GM12865 (cell line): Measurements from ENCODE around the gene CLEC5A.

Source experiments
- DNase-seq: peaks from one replicate; pipeline ENCODE4 v3.0.0; 2010; ENCODE audit warnings: low read depth
- H3K4me3 ChIP-seq: 2 replicates; pipeline ENCODE4 v1.5.1; 2011; ENCODE audit warnings: mild to moderate bottlenecking, low read depth, low read length, control low read depth
- TF ChIP-seq, protein P1 (sequence below): IDR thresholded peaks from 2 replicates; pipeline ENCODE4 v1.5.1; 2011; ENCODE audit warnings: low read length, control low read depth, low read depth, inconsistent platforms; ENCODE audit not compliant: insufficient read depth; ENCODE audit errors: missing control alignments

Gene CLEC5A

DNA sequence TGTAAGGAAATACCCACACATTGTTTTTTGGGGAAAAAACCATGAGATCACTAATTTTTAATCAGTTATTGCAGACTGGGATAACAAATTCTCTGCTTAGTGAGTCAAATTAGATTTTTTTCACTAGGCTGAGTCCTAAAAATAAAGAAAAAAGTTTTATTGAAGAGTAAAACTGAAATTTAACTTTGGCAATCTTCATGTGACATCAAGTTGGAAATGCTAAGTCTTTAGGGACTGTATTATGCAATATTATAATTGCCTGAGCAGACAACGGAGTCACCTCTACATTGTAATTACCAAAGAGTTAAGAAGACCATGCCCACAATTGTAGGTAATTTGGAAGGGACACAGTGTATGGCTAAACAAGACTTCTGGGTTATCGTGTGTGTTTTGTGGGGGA, 2.2 kb upstream of the CLEC5A start:
- no peak for DNase-seq
- TF ChIP-seq, protein P1, sequence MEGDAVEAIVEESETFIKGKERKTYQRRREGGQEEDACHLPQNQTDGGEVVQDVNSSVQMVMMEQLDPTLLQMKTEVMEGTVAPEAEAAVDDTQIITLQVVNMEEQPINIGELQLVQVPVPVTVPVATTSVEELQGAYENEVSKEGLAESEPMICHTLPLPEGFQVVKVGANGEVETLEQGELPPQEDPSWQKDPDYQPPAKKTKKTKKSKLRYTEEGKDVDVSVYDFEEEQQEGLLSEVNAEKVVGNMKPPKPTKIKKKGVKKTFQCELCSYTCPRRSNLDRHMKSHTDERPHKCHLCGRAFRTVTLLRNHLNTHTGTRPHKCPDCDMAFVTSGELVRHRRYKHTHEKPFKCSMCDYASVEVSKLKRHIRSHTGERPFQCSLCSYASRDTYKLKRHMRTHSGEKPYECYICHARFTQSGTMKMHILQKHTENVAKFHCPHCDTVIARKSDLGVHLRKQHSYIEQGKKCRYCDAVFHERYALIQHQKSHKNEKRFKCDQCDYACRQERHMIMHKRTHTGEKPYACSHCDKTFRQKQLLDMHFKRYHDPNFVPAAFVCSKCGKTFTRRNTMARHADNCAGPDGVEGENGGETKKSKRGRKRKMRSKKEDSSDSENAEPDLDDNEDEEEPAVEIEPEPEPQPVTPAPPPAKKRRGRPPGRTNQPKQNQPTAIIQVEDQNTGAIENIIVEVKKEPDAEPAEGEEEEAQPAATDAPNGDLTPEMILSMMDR = no peak
- H3K4me3 ChIP-seq = no peak overlapping the region

DNA sequence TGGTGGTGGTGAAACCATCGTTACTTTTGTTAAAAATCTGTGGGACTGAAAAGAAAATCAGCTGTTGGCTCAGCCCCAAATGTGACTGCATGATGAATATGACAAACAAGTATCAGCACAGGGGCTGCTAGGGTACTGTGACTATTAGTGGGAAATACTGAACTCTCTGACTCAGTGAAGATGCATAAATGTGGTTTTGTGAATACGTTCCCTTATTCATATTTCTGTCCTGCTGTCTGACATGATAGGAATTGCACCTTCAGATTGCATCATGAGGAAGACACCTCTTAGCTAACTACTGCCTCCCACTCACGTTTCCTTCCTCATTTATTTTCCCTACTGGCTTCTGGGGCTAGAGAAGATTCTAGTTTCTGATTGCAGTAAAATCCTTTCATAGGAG, 1.4 kb downstream of the CLEC5A start:
- H3K4me3 ChIP-seq = no peak overlapping the region
- TF ChIP-seq, protein P1 = no peak
- no peak for DNase-seq

DNA sequence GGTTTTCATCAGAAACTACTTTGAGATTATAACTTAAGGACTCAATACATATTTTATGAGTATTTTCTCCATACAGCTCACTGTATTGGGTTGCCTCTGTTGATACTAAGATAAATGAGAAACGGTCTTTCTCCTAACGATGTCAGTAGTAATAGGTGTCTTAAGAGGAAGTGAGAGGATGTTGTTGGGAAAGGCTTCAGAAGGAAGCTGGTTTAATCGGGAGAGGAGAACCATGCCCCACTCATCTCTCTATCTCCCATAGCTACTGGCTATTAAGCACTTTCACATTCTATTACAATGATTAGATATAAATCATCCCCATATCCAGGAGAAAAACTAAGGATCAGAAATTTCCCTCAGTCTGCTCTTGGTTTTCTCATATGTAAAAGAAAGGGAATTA, 2.0 kb downstream of the CLEC5A start:
- TF ChIP-seq, protein P1 = no peak
- no peak for DNase-seq
- H3K4me3 ChIP-seq = no peak overlapping the region

DNA sequence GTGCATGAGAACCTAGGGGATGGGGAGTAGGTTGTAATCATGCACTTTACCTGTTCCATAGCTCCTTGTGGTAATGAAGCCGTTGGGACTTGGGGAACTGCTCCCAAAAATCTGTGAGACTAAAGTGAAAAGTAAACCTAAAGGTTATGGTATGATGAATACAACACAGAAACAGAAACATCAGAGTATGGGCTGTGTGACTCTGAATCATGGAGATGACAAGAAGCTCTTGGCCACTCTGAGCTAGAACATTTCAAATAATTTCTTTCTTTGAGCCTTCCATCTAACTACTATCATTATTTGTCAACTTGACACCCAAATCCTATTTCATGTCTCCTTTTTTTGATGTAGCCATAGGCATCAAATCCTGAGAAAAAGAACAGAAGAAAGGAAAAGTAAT, 2.9 kb downstream of the CLEC5A start:
- no peak for DNase-seq
- TF ChIP-seq, protein P1 = no peak
- no peak overlapping the region for H3K4me3 ChIP-seq

DNA sequence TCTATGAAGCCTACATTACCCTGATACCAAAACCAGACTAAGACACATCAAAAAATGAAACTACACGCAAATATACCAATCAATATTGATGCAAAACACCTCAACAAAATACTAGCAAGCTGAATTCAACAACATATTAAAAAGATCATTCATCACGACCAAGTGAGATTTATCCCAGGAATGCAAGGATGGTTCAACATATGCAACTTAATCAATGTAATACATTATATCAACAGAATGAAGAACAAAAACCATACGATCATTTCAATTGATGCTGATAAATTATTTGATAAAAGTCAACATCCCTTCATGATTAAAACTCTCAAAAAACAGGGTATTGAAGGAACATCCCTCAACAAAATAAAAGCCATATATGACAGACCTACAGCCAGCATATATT, 5.7 kb downstream of the CLEC5A start:
- DNase-seq = no peak
- TF ChIP-seq, protein P1 = no peak
- no peak overlapping the region for H3K4me3 ChIP-seq

DNA sequence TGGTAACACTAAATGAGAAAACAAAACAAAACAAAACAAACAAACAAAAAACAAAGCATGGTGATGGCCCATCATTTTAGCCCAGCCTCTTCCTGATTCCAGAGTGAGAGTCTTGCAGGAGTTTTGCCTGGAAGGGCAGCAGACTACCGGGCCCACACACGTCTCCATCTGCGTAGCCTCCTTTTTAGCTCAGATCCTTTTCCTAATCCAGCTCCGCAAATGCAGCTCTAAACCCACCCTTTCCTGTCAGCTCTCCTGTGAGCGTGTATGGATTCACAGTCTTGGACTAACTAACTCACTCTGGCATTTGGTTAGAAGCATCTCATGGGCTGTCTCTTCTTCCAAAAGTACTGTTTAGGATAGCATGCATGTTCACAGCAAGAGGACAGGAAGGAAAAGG, 16.6 kb downstream of the CLEC5A start:
- TF ChIP-seq, protein P1 = no peak
- DNase-seq = no peak
- H3K4me3 ChIP-seq = no peak overlapping the region

DNA sequence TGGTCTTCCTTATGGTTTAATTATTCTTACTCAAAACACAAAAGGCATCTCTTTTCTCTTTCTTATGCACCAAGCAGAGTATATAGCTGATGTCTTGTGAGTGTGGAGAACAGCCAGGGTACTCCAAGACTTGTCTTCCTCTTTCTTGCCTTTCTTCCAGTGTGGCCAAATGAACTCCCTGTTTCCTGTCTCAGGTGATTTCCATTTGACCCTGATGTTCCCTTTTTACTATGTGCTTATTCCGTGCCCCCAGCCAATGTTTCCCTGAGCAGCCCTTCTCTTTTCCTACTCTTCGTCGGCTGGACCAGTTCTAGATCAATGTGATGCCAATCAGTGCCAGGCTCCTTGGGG, 18.0 kb downstream of the CLEC5A start:
- TF ChIP-seq, protein P1 = no peak
- H3K4me3 ChIP-seq = no peak overlapping the region
- DNase-seq = no peak
